ENCODE results near the gene TMEM151B.

TMEM151B gene

DNA sequence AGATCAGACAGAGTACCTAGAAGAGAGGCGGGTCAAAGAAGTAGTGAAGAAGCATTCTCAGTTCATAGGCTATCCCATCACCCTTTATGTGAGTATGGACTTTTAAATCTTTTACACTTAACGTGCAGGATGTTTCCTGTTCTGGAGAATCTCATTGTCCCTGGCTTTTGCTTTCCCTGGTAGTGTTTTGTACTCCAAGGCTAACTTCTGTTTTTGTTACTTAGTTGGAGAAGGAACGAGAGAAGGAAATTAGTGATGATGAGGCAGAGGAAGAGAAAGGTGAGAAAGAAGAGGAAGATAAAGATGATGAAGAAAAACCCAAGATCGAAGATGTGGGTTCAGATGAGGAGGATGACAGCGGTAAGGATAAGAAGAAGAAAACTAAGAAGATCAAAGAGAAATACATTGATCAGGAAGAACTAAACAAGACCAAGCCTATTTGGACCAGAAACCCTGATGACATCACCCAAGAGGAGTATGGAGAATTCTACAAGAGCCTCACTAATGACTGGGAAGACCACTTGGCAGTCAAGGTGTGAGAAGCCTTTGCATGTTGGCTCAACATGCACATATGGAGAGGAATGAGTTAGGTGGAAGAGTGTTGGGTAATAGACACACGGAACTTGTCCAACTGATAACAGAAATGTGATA, 20.1 kb upstream of the TMEM151B start:
- in situ Hi-C loops (cut with MboI; ENCODE audit: low sequenced_read_pairs) = no loop called here

DNA sequence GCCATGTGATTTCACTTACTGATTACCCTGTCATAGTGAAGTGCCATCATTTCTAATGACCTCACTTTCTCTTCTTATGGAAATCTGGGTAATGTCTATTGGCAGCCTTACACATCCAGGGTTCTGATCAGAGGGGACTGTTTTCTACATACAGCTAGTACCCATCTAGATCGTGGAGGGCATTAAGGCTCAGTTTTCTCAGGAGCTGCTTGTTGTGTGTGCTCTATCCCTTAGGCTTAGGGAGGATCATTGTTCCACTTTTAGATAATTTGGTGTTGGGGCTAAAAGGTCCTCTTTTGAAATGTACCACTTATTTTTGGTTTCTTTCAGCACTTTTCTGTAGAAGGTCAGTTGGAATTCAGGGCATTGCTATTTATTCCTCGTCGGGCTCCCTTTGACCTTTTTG, 19.5 kb upstream of the TMEM151B start:
- in situ Hi-C loops (cut with MboI; ENCODE audit: low sequenced_read_pairs) = no loop called here

DNA sequence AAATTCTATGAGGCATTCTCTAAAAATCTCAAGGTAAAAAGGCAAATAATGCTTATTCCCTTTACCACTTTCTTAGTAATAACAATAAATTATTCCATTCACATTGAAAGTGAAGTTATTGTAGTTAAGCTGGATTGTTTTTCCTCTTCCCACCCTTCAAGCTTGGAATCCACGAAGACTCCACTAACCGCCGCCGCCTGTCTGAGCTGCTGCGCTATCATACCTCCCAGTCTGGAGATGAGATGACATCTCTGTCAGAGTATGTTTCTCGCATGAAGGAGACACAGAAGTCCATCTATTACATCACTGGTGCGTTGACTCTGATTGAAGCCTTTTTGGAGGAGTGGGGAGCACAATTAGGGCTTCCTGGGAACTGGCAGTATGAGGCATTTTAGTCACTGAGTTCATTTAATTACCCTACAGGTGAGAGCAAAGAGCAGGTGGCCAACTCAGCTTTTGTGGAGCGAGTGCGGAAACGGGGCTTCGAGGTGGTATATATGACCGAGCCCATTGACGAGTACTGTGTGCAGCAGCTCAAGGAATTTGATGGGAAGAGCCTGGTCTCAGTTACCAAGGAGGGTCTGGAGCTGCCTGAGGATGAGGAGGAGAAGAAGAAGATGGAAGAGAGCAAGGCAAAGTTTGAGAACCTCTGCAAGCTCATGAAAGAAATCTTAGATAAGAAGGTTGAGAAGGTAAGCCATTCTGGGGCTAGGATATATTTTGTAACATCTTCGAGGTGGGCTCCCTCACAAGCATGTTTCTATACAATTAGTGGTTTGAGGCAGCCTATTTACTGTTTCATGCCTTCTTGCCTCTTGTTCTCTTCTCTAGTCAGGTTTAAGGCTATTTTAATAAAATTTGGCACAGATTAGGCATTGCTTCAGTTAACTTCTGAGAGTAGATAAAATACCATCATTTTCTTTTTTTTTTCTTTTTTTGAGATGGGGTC, 18.4 kb upstream of the TMEM151B start:
- in situ Hi-C loops (cut with MboI; ENCODE audit: low sequenced_read_pairs) = no loop called here

GRCh38 chr6:44253307-44254101, 16.7 kb upstream of the TMEM151B start:
- in situ Hi-C loops (cut with MboI; ENCODE audit: low sequenced_read_pairs) = no loop called here

GRCh38 chr6:44254191-44255104, 15.8 kb upstream of the TMEM151B start:
- in situ Hi-C loops (cut with MboI; ENCODE audit: low sequenced_read_pairs) = no loop called here

DNA sequence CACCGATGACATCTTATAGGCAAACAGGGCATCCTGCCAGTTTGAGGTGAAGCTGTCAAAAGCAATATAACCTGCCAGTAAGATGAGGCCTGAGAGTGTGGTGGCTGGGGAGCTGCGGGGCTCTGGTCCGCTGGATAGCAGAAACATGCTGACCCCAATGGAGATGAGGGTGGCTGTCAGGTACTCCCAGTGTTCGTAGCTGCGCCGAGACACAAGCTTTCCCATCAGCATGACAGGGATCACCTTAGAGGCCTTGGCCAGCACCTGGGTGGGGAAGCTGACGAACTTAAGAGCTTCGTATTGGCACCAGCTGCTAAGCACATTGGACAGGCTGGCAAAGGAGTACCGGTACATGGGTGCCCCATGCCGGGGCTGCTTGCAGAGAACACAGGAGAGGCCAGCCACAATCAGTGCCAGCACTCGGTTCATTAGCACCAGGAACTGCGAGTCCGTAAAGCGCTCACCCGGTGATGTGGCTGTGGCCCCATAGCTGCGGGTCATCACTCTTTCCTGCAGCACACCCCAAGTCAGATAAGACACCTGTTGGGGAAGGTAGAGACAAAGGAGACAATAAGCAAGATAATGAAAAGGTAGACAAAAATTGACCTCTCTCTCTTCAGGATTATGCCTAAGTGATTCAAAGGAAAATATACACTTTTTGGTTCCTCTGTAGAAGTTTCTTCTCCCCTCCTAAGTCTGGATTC, 15.0 kb upstream of the TMEM151B start:
- in situ Hi-C loops (cut with MboI; ENCODE audit: low sequenced_read_pairs) = no loop called here

DNA sequence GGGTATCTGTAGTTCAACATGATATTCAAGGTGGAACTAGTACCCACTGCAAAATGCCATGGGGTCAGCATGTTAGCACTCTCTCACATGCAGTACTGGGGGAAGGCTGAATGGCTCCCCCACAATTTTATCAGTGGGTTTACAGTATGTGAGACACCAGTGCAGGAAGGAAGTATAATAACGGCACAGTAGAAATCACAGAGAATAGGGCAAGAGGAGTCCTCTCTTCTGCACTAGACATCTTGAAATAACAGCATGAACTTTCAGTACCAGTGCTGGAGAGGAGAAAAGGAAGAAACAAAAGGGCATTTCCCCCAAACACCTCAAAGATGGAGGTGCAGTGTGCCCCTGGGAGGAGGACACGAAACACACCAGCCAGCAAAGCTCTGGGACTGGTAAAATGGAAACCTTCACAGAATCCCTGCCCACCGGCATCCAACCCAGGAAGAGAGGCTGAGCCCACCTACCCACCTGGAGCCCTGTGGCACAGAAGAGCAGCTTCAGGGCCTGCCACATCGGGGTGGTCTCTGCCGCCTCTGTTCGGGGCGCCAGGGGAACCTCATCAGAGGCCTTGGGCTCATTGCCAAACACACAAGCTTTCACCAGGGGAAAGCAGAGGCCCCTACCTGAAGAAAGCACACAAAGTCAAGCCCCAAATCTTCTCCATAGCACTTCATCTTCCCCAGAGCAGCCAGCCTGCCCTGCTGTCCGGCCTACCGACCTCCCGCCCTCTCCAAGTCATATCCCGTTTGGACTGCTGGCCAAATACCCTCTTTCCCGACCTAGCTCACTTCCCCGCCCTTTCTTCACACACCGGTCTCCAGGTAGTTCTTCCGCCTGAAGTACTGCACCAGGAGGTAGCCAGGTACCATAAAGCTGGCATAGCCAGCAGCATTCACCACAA, 14.1 kb upstream of the TMEM151B start:
- in situ Hi-C loops (cut with MboI; ENCODE audit: low sequenced_read_pairs) = no loop called here

GRCh38 chr6:44256775-44257024, 13.6 kb upstream of the TMEM151B start:
- in situ Hi-C loops (cut with MboI; ENCODE audit: low sequenced_read_pairs) = no loop called here

GRCh38 chr6:44257025-44257752, 13.1 kb upstream of the TMEM151B start, which contains the start of gene SLC35B2:
SLC35B2 (minus strand) TSS chr6:44257528; CDS start chr6:44257410, 118 bp downstream.
- in situ Hi-C loops (cut with MboI; ENCODE audit: low sequenced_read_pairs) = no loop called here

GRCh38 chr6:44257753-44258324, 12.4 kb upstream of the TMEM151B start:
- in situ Hi-C loops (cut with MboI; ENCODE audit: low sequenced_read_pairs) = no loop called here

DNA sequence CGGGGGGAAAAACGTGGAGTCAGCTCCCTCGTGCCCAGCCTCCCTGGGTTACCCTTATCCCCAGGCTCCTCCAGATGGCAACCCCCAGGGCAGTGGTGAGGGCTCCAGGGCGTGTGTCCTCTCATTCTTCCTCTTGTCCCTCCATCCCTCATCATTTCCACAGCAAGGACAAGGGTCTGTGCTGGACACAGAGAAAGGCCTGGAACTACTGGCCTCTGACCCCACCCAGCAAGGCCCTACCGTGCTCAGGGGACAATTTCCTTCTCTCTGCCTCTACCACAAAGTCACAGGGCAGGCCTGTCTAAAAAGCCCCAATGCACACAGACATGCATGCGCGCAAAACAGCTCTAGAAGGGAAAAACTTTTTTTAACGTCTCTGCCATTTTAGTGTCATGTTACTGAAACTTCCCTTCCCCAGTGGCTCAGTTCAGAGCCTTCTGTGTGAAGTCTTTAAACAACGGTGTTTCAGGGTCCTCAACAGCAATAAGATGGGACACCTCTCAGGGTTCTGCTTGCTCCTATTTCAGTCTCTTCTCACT, 11.9 kb upstream of the TMEM151B start:
- in situ Hi-C loops (cut with MboI; ENCODE audit: low sequenced_read_pairs) = no loop called here

DNA sequence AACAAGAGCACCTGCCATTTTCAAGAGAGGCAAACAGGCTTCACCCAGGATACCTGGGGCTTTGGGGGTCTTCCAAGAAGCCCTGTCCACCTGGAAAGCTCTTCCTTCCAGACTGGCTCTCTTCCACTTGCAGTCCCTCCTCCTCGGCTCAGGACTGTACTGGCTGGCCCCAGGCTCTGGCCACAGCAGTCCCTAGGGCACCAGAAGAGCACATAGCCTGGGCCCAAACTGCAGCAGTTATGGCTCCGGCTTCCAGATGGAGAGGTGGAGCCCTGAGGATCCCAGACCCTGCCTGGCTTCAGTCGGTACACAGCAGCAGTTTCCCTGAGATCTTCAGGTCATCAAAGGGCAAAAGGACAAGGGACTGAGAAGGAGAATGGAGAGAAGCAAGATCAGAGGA, 11.3 kb upstream of the TMEM151B start:
- in situ Hi-C loops (cut with MboI; ENCODE audit: low sequenced_read_pairs) = no loop called here

GRCh38 chr6:44260011-44260410, 10.2 kb upstream of the TMEM151B start:
- in situ Hi-C loops (cut with MboI; ENCODE audit: low sequenced_read_pairs) = no loop called here

- in situ Hi-C loops (cut with MboI; ENCODE audit: low sequenced_read_pairs) = no loop called here
Measured at GRCh38 chr6:44260451-44261297, 9.6 kb upstream of the TMEM151B start.

DNA sequence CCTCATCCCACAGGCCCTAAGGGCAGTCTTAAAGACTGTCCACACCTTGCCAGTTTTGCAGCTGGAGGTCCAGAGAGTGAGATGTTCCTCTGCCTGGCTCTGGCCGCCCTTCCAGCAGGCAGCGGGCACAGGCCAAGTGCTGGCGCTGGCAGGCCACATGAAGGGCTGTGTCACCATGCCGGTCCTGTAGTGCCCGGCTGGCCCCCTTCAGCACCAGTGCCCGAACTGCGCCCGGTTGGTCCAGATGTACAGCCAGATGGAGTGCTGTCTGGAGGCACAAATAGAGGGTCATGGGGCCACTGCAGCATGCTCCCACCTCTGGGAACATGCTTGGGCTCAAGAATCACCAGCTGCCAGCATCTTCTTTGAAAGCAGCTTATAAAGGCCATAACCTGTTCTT, 8.7 kb upstream of the TMEM151B start:
- in situ Hi-C loops (cut with MboI; ENCODE audit: low sequenced_read_pairs) = no loop called here

GRCh38 chr6:44262467-44263353, 7.5 kb upstream of the TMEM151B start:
- in situ Hi-C loops (cut with MboI; ENCODE audit: low sequenced_read_pairs) = no loop called here

All from HL-60/S4 (cell line).